ENCODE data around the gene SCUBE3. TPM values are rescaled to one million over a fixed set of nuclear protein-coding genes. Genes with fewer than 3 reads are reported as not detected.

SCUBE3 gene
- total and polyA plus RNA-seq, 2 experiments from 2014 or later: 0.39 to 1.1 TPM

DNA sequence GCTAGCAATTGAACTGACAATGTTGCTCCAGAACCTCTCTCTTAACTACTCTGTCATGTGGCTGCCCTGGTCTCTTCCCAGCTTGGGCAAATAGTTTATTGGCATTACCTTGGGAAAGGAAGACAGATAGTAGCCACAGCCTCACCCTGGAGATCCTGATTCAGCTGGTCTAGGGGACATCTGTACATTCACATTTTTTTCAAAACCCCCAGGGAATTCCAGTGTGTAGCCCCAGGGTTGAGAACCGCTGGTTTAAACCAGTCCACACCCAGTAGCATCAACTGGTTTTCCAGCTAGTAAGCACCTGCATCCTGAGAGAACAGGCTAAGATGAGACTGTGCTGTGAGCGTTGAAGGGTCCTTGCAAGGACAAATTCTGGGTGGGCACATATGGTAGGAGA lies 9.6 kb downstream of the SCUBE3 start:
- H3K4me2 ChIP-seq: no peak overlapping the region
- no peak for ATAC-seq
- peaks cover 70% of the 10 kb centered on the region for H3K27me3 ChIP-seq (ENCODE audit: insufficient read depth)
- Mint-ChIP-seq H3K36me3 (ENCODE audit: low read depth) (no peaks in the 10 kb centered on the region), H3K4me3 (no peak overlapping the region), H3K27ac (no peak overlapping the region), H3K27me3 (ENCODE audit: insufficient read depth, low read depth, poor library complexity) (peaks cover 14% of the 10 kb centered on the region), H3K9me3 (no peaks in the 10 kb centered on the region), H3K4me1 (peaks cover 11% of the 10 kb centered on the region; the same call in 2 of the 3 replicates)
- H3K36me3 ChIP-seq (ENCODE audit: insufficient read depth): no peaks in the 10 kb centered on the region
- no peaks in the 10 kb centered on the region; the same call in 1 of the 2 replicates for H3K4me1 ChIP-seq (ENCODE audit: insufficient read depth)
- no peaks in the 10 kb centered on the region for H3K9me2 ChIP-seq (ENCODE audit: insufficient read depth)
- H3K4me3 ChIP-seq: no peak overlapping the region
- no peaks in the 10 kb centered on the region for H3K79me2 ChIP-seq (replicated peaks; ENCODE audit: insufficient read depth)
- H3F3A ChIP-seq (replicated peaks; ENCODE audit: low read depth): no peaks in the 10 kb centered on the region
- H2AFZ ChIP-seq: no peak overlapping the region
- TF ChIP-seq, protein P1, sequence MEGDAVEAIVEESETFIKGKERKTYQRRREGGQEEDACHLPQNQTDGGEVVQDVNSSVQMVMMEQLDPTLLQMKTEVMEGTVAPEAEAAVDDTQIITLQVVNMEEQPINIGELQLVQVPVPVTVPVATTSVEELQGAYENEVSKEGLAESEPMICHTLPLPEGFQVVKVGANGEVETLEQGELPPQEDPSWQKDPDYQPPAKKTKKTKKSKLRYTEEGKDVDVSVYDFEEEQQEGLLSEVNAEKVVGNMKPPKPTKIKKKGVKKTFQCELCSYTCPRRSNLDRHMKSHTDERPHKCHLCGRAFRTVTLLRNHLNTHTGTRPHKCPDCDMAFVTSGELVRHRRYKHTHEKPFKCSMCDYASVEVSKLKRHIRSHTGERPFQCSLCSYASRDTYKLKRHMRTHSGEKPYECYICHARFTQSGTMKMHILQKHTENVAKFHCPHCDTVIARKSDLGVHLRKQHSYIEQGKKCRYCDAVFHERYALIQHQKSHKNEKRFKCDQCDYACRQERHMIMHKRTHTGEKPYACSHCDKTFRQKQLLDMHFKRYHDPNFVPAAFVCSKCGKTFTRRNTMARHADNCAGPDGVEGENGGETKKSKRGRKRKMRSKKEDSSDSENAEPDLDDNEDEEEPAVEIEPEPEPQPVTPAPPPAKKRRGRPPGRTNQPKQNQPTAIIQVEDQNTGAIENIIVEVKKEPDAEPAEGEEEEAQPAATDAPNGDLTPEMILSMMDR (conservative IDR thresholded peaks at IDR 0.05; ENCODE audit: low read depth in 2 of 2): no peak
- TF ChIP-seq POLR2AphosphoS5 (IDR thresholded peaks at IDR 0.05; ENCODE audit: low read depth) (no peak), STAT1 (IDR thresholded peaks at IDR 0.05; ENCODE audit: unreplicated experiment) (no peak), EZH2phosphoT487 (IDR thresholded peaks at IDR 0.05; ENCODE audit: unreplicated experiment) (no peak), EZH2 (IDR thresholded peaks at IDR 0.05; ENCODE audit: low read depth, unreplicated experiment) (no peak), JUNB (IDR thresholded peaks at IDR 0.05; ENCODE audit: unreplicated experiment) (no peak), NANOG (IDR thresholded peaks at IDR 0.05; ENCODE audit: borderline replicate concordance) (no peak), ZNF331 (CRISPR knock-in tag; IDR thresholded peaks at IDR 0.05; ENCODE audit: low read depth) (no peak), ZNF114 (CRISPR knock-in tag; IDR thresholded peaks at IDR 0.05) (no peak), CREB1 (CRISPR knock-in tag; IDR thresholded peaks at IDR 0.05; ENCODE audit: low read depth) (no peak)
- TF ChIP-seq, protein P2, sequence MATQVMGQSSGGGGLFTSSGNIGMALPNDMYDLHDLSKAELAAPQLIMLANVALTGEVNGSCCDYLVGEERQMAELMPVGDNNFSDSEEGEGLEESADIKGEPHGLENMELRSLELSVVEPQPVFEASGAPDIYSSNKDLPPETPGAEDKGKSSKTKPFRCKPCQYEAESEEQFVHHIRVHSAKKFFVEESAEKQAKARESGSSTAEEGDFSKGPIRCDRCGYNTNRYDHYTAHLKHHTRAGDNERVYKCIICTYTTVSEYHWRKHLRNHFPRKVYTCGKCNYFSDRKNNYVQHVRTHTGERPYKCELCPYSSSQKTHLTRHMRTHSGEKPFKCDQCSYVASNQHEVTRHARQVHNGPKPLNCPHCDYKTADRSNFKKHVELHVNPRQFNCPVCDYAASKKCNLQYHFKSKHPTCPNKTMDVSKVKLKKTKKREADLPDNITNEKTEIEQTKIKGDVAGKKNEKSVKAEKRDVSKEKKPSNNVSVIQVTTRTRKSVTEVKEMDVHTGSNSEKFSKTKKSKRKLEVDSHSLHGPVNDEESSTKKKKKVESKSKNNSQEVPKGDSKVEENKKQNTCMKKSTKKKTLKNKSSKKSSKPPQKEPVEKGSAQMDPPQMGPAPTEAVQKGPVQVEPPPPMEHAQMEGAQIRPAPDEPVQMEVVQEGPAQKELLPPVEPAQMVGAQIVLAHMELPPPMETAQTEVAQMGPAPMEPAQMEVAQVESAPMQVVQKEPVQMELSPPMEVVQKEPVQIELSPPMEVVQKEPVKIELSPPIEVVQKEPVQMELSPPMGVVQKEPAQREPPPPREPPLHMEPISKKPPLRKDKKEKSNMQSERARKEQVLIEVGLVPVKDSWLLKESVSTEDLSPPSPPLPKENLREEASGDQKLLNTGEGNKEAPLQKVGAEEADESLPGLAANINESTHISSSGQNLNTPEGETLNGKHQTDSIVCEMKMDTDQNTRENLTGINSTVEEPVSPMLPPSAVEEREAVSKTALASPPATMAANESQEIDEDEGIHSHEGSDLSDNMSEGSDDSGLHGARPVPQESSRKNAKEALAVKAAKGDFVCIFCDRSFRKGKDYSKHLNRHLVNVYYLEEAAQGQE (IDR thresholded peaks at IDR 0.05; ENCODE audit: unreplicated experiment): no peak
- TF ChIP-seq, protein P3, sequence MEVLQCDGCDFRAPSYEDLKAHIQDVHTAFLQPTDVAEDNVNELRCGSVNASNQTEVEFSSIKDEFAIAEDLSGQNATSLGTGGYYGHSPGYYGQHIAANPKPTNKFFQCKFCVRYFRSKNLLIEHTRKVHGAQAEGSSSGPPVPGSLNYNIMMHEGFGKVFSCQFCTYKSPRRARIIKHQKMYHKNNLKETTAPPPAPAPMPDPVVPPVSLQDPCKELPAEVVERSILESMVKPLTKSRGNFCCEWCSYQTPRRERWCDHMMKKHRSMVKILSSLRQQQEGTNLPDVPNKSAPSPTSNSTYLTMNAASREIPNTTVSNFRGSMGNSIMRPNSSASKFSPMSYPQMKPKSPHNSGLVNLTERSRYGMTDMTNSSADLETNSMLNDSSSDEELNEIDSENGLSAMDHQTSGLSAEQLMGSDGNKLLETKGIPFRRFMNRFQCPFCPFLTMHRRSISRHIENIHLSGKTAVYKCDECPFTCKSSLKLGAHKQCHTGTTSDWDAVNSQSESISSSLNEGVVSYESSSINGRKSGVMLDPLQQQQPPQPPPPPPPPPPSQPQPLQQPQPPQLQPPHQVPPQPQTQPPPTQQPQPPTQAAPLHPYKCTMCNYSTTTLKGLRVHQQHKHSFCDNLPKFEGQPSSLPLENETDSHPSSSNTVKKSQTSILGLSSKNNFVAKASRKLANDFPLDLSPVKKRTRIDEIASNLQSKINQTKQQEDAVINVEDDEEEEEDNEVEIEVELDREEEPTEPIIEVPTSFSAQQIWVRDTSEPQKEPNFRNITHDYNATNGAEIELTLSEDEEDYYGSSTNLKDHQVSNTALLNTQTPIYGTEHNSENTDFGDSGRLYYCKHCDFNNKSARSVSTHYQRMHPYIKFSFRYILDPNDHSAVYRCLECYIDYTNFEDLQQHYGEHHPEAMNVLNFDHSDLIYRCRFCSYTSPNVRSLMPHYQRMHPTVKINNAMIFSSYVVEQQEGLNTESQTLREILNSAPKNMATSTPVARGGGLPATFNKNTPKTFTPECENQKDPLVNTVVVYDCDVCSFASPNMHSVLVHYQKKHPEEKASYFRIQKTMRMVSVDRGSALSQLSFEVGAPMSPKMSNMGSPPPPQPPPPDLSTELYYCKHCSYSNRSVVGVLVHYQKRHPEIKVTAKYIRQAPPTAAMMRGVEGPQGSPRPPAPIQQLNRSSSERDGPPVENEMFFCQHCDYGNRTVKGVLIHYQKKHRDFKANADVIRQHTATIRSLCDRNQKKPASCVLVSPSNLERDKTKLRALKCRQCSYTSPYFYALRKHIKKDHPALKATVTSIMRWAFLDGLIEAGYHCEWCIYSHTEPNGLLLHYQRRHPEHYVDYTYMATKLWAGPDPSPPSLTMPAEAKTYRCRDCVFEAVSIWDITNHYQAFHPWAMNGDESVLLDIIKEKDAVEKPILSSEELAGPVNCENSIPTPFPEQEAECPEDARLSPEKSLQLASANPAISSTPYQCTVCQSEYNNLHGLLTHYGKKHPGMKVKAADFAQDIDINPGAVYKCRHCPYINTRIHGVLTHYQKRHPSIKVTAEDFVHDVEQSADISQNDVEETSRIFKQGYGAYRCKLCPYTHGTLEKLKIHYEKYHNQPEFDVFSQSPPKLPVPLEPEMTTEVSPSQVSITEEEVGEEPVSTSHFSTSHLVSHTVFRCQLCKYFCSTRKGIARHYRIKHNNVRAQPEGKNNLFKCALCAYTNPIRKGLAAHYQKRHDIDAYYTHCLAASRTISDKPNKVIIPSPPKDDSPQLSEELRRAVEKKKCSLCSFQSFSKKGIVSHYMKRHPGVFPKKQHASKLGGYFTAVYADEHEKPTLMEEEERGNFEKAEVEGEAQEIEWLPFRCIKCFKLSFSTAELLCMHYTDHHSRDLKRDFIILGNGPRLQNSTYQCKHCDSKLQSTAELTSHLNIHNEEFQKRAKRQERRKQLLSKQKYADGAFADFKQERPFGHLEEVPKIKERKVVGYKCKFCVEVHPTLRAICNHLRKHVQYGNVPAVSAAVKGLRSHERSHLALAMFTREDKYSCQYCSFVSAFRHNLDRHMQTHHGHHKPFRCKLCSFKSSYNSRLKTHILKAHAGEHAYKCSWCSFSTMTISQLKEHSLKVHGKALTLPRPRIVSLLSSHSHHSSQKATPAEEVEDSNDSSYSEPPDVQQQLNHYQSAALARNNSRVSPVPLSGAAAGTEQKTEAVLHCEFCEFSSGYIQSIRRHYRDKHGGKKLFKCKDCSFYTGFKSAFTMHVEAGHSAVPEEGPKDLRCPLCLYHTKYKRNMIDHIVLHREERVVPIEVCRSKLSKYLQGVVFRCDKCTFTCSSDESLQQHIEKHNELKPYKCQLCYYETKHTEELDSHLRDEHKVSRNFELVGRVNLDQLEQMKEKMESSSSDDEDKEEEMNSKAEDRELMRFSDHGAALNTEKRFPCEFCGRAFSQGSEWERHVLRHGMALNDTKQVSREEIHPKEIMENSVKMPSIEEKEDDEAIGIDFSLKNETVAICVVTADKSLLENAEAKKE (CRISPR knock-in tag; IDR thresholded peaks at IDR 0.05): no peak
- TF ChIP-seq, protein P4, sequence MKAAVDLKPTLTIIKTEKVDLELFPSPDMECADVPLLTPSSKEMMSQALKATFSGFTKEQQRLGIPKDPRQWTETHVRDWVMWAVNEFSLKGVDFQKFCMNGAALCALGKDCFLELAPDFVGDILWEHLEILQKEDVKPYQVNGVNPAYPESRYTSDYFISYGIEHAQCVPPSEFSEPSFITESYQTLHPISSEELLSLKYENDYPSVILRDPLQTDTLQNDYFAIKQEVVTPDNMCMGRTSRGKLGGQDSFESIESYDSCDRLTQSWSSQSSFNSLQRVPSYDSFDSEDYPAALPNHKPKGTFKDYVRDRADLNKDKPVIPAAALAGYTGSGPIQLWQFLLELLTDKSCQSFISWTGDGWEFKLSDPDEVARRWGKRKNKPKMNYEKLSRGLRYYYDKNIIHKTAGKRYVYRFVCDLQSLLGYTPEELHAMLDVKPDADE (IDR thresholded peaks at IDR 0.05): no peak
- H4K20me1 ChIP-seq (replicated peaks; ENCODE audit: insufficient read depth): peaks cover 13% of the 10 kb centered on the region
- no peak overlapping the region for H3K27ac ChIP-seq (ENCODE audit: low read depth)
- DNase-seq (ENCODE audit: low spot score): no peak

Measured in GM23338 (cell line).